Measurements from ENCODE around the gene TRPC5OS.

Gene TRPC5OS

GRCh38 chrX:111875881-111876280, at the start of gene TRPC5OS:
Gene TRPC5OS (plus strand): TSS chrX:111876181. CDS start chrX:111901850, 25,669 bp downstream.
- ATAC-seq, result no peak

GRCh38 chrX:111829345-111829744, 46.6 kb upstream of the TRPC5OS start:
- ATAC-seq, result no peak

GRCh38 chrX:111830571-111830970, 45.4 kb upstream of the TRPC5OS start:
- no peak for ATAC-seq

GRCh38 chrX:111831343-111831742, 44.6 kb upstream of the TRPC5OS start:
- no peak for ATAC-seq

GRCh38 chrX:111837197-111837596, 38.8 kb upstream of the TRPC5OS start:
- no peak for ATAC-seq

GRCh38 chrX:111847491-111848133, 28.4 kb upstream of the TRPC5OS start:
- ATAC-seq, result no peak

- no peak for ATAC-seq
These were observed 27.4 kb upstream of the TRPC5OS start for GRCh38 chrX:111848541-111848940.

GRCh38 chrX:111850975-111851374, 25.0 kb upstream of the TRPC5OS start:
- ATAC-seq, result no peak

GRCh38 chrX:111854556-111855490, 21.2 kb upstream of the TRPC5OS start:
- ATAC-seq, result no peak

GRCh38 chrX:111857534-111858060, 18.4 kb upstream of the TRPC5OS start:
- no peak for ATAC-seq

GRCh38 chrX:111861605-111862004, 14.4 kb upstream of the TRPC5OS start:
- ATAC-seq, result no peak

- ATAC-seq, result no peak
These were observed 8.7 kb upstream of the TRPC5OS start for GRCh38 chrX:111867236-111867635.

GRCh38 chrX:111868726-111869638, 7.0 kb upstream of the TRPC5OS start:
- ATAC-seq, result no peak

- no peak for ATAC-seq
These were observed 6.3 kb upstream of the TRPC5OS start for GRCh38 chrX:111869639-111870034.

- no peak for ATAC-seq
These were observed 1.7 kb upstream of the TRPC5OS start for GRCh38 chrX:111874241-111874640.

- ATAC-seq, result no peak
These were observed 665 bp downstream of the TRPC5OS start for GRCh38 chrX:111876646-111877045.

- ATAC-seq, result no peak
These were observed 1.7 kb downstream of the TRPC5OS start for GRCh38 chrX:111877681-111878080.

- ATAC-seq, result no peak
These were observed 4.8 kb downstream of the TRPC5OS start for GRCh38 chrX:111880735-111881134.

GRCh38 chrX:111881715-111882114, 5.7 kb downstream of the TRPC5OS start:
- ATAC-seq, result no peak

GRCh38 chrX:111886678-111887077, 10.7 kb downstream of the TRPC5OS start:
- ATAC-seq, result no peak

GRCh38 chrX:111888600-111888999, 12.6 kb downstream of the TRPC5OS start:
- ATAC-seq, result no peak

- ATAC-seq, result no peak
These were observed 16.4 kb downstream of the TRPC5OS start for GRCh38 chrX:111892375-111892774.

- no peak for ATAC-seq
These were observed 20.2 kb downstream of the TRPC5OS start for GRCh38 chrX:111896148-111896547.
